B cell (primary cell): ENCODE results near the gene HOXA10. TPM values are rescaled to one million over a fixed set of nuclear protein-coding genes. Genes with fewer than 3 reads are reported as not detected.
A peak's percentile ranks its signal among the peaks of the same experiment; 100 is the strongest.

Source experiments
- ATAC-seq: fragments of 200-7000 bp; cut with Tn5 transposase; one replicate; pipeline ENCODE4 v1.10.0; 2021; ENCODE audit warnings: low read depth, mild to moderate bottlenecking, moderate number of reproducible peaks, moderate library complexity
- CTCF ChIA-PET: fragments of 350-600 bp; sonication (Branson Sonifier 250); formaldehyde crosslinking; loops from one replicate; lab custom pipeline; 2021; ENCODE audit warnings: antibody characterized with exemption, inconsistent platforms; lab: Charles Lee
- POLR2A ChIA-PET: fragments of 350-600 bp; sonication (Branson Sonifier 250); formaldehyde crosslinking; loops from one replicate; lab custom pipeline; 2021; ENCODE audit warnings: antibody characterized with exemption; lab: Charles Lee
- DNase-seq: peaks from one replicate; pipeline ENCODE4 v3.0.0; 2013
- H2AFZ ChIP-seq: 2 replicates; pipeline ENCODE4 v1.6.1; 2012; ENCODE audit warnings: mild to moderate bottlenecking, low read depth, low read length; ENCODE audit not compliant: insufficient read depth, poor library complexity, severe bottlenecking
- H3K27ac ChIP-seq, 2 donors: 1 replicate in 1 of 2; 2 replicates in 1 of 2; pipeline ENCODE4 v1.5.1; 2012 to 2013; ENCODE audit warnings: low read length in 2 of 2, mild to moderate bottlenecking in 2 of 2, moderate library complexity in 1 of 2
- H3K27me3 ChIP-seq, 4 experiments: fragments of 200-600 bp in 1 of 4; sonication (generic) in 1 of 4; replicated peaks in 1 of 4; 1 replicate in 2 of 4; 2 replicates in 2 of 4; pipeline versions ENCODE4 v1.6.1 to v1.7.0; 2013 to 2016; ENCODE audit warnings: low read length in 3 of 4, mild to moderate bottlenecking in 2 of 4, mixed read lengths in 1 of 4, moderate library complexity in 1 of 4; ENCODE audit not compliant: insufficient read depth in 4 of 4, control insufficient read depth in 3 of 4; ENCODE audit errors: control extremely low read depth in 1 of 4
- H3K36me3 ChIP-seq, 2 experiments: replicated peaks in 1 of 2; 1 replicate in 1 of 2; 2 replicates in 1 of 2; pipeline versions ENCODE4 v1.6.1 to v1.7.1; 2013; ENCODE audit warnings: low read length in 1 of 2; ENCODE audit not compliant: insufficient read depth in 2 of 2, control insufficient read depth in 1 of 2; ENCODE audit errors: control extremely low read depth in 1 of 2, extremely low read depth in 1 of 2
- H3K4me1 ChIP-seq, 2 donors: fragments of 200-600 bp in 1 of 2; sonication (generic) in 1 of 2; 1 replicate in 1 of 2; 2 replicates in 1 of 2; pipeline versions ENCODE4 v1.5.1 to v1.6.1; 2013 to 2017; ENCODE audit warnings: low read length in 2 of 2; ENCODE audit not compliant: control insufficient read depth in 2 of 2, insufficient read depth in 2 of 2
- H3K4me2 ChIP-seq: replicated peaks from 2 replicates; pipeline ENCODE3; 2012; ENCODE audit warnings: mild to moderate bottlenecking, low read depth, low read length; ENCODE audit not compliant: poor library complexity, severe bottlenecking
- H3K4me3 ChIP-seq, 5 experiments: fragments of 200-600 bp in 1 of 5; sonication (generic) in 1 of 5; 1 replicate in 3 of 5; 2 replicates in 2 of 5; pipeline versions ENCODE4 v1.5.1 to v1.7.0; 2011 to 2016; ENCODE audit warnings: low read length in 4 of 5, mild to moderate bottlenecking in 4 of 5, low read depth in 2 of 5, control low read depth in 1 of 5, moderate library complexity in 1 of 5; ENCODE audit not compliant: insufficient read depth in 1 of 5; ENCODE audit errors: control extremely low read depth in 1 of 5, extremely low read depth in 1 of 5
- H3K79me2 ChIP-seq: fragments of 200-600 bp; sonication (generic); one replicate; pipeline ENCODE4 v1.6.0; 2016; ENCODE audit warnings: low read length; ENCODE audit not compliant: control insufficient read depth, insufficient read depth
- H3K9ac ChIP-seq: fragments of 200-600 bp; sonication (generic); 2 replicates; pipeline ENCODE4 v1.6.1; 2017; ENCODE audit warnings: mild to moderate bottlenecking, low read length, moderate library complexity
- H3K9me3 ChIP-seq, 3 donors: one replicate each; pipeline versions ENCODE4 v1.6.1 to v1.7.1; 2013; ENCODE audit warnings: low read length in 2 of 3; ENCODE audit not compliant: control insufficient read depth in 2 of 3, insufficient read depth in 1 of 3; ENCODE audit errors: control extremely low read depth in 1 of 3
- H4K20me1 ChIP-seq: 2 replicates; pipeline ENCODE4 v1.6.0; 2012; ENCODE audit warnings: mild to moderate bottlenecking, low read length; ENCODE audit not compliant: insufficient read depth, control insufficient read depth, poor library complexity, severe bottlenecking
- H3K27ac Mint-ChIP-seq: one replicate; pipeline ENCODE4 v1.8.0; 2021; ENCODE audit warnings: mixed read lengths
- H3K27me3 Mint-ChIP-seq: one replicate; pipeline ENCODE4 v1.8.0; 2021; ENCODE audit warnings: mixed read lengths
- H3K4me1 Mint-ChIP-seq: one replicate; pipeline ENCODE4 v1.8.0; 2021; ENCODE audit warnings: mixed read lengths
- H3K4me3 Mint-ChIP-seq: one replicate; pipeline ENCODE4 v1.8.0; 2021; ENCODE audit warnings: mixed read lengths
- H3K9me3 Mint-ChIP-seq: one replicate; pipeline ENCODE4 v1.8.0; 2022; ENCODE audit warnings: mixed read lengths; ENCODE audit not compliant: insufficient read depth
- EZH2 ChIP-seq: IDR thresholded peaks from 2 replicates; pipeline ENCODE4 v1.6.1; 2012; ENCODE audit warnings: borderline replicate concordance, low read depth, mild to moderate bottlenecking, moderate library complexity, low read length; ENCODE audit not compliant: insufficient read depth, poor library complexity, severe bottlenecking
- WGBS: methylation state at CpG from one replicate; pipeline ENCODE4 v1.1.5; 2013; ENCODE audit warnings: missing lambda C conversion rate; ENCODE audit not compliant: insufficient coverage; 5-methylcytosine and 5-hydroxymethylcytosine counted together
- intact Hi-C: fragments of 100-400 bp; cut with micrococcal nuclease; formaldehyde crosslinking; loops from one replicate; pipeline ENCODE4 v1.10.0; 2022
- polyA plus RNA-seq: library from polyadenylated mRNA; depleted of rRNA; stranded (reverse); fragments of >200 nt; gene quantifications from 2 replicates; pipeline ENCODE4 v1.2.3, GENCODE V29; 2012
- total RNA-seq, 2 donors: library from RNA; stranded (reverse); fragments of 120-200 nt in 1 of 2; gene quantifications; 1 replicate in 1 of 2; 2 replicates in 1 of 2; pipeline versions ENCODE4 v1.2.3 to v1.2.4, GENCODE V29; 2013 to 2022
- TF ChIP-seq, protein P1 (sequence below): fragments of 200-600 bp; IDR thresholded peaks from one replicate; pipeline ENCODE4 v1.8.0; 2022; ENCODE audit warnings: antibody characterized with exemption, mild to moderate bottlenecking

Gene HOXA10
- total and polyA plus RNA-seq, 2 donors (not counting 1 experiment from before 2014, with no cell fraction given), result not detected

DNA sequence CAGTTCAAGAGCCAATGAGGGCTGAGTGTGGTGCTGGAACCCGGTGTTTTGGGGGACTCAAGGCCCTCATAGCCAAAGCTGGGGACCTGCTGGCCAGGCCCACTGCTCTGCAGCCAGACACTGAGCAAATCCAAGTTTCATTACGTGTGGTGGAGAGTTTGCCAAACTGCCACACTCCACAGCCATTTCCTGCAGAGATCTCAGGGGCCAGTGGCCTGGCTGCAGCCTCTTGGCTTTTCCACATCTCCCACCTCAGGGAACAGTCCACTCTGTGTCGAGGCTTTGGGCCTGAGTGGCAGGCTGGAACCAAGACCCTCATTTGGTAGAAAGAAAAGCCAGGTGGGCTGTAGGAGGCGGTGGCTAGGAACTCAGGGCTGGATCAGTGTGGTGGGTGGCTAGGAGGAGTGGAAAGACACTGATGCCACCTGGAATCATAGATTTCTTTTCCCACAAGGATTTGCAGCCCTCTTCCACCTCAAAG is 7.7 kb upstream of the HOXA10 start:
- Mint-ChIP-seq H3K4me3 (no peak overlapping the region), H3K9me3 (no peaks in the 10 kb centered on the region), H3K27me3 (peaks cover 66% of the 10 kb centered on the region), H3K4me1 (peaks cover 28% of the 10 kb centered on the region), H3K27ac (peak overlapping the region; percentile 46)
- Histone ChIP-seq H3K4me1 (peaks cover 36 to 52% of the 10 kb centered on the region in 2 donors), H3K4me3 (no peak overlapping the region), H3K27ac (no peak overlapping the region), H4K20me1 (no peaks in the 10 kb centered on the region), H2AFZ (no peak overlapping the region), H3K9me3 (peaks cover 0 to 58% (median 3%) of the 10 kb centered on the region in 3 donors), H3K9ac (no peak overlapping the region), H3K36me3 (no peaks in the 10 kb centered on the region), H3K79me2 (no peaks in the 10 kb centered on the region), H3K4me2 (no peak overlapping the region), H3K27me3 (peaks cover 0 to 94% (median 79%) of the 10 kb centered on the region in 4 experiments)
- WGBS, result 80% methylated on average over 2 of the region's 4 CpGs
- ChIA-PET CTCF (interaction anchor here (1.1 to 1.8 kb wide), 3 partner anchors 9 to 1289 kb away, joined by 3 to 5 read pairs (median 3); no protein-coding TSS in a partner anchor), POLR2A (no interaction called here)
- DNase-seq, result no peak
- TF ChIP-seq, protein P1, sequence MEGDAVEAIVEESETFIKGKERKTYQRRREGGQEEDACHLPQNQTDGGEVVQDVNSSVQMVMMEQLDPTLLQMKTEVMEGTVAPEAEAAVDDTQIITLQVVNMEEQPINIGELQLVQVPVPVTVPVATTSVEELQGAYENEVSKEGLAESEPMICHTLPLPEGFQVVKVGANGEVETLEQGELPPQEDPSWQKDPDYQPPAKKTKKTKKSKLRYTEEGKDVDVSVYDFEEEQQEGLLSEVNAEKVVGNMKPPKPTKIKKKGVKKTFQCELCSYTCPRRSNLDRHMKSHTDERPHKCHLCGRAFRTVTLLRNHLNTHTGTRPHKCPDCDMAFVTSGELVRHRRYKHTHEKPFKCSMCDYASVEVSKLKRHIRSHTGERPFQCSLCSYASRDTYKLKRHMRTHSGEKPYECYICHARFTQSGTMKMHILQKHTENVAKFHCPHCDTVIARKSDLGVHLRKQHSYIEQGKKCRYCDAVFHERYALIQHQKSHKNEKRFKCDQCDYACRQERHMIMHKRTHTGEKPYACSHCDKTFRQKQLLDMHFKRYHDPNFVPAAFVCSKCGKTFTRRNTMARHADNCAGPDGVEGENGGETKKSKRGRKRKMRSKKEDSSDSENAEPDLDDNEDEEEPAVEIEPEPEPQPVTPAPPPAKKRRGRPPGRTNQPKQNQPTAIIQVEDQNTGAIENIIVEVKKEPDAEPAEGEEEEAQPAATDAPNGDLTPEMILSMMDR, result no peak
- TF ChIP-seq EZH2, result no peak
- intact Hi-C loops, result no loop called here
- ATAC-seq, result no peak
